Measurements from ENCODE around the gene TEX29.

GRCh38 chr13:111339366-111340143, 19.1 kb downstream of the TEX29 start:
- TF ChIP-seq CTCF (conservative IDR thresholded peaks at IDR 0.05; ENCODE audit: low read depth, low read length) (no peak), EZH2 (IDR thresholded peaks at IDR 0.05; ENCODE audit: borderline replicate concordance, low read depth, low read length, poor library complexity, severe bottlenecking) (no peak)
